Measurements from ENCODE around the gene RABGEF1.
"Not testable (repeated sequence)": the region's sequence is repeated elsewhere in the genome, so short reads cannot be mapped to it uniquely, and the experiment has no call there.

RABGEF1 gene

DNA sequence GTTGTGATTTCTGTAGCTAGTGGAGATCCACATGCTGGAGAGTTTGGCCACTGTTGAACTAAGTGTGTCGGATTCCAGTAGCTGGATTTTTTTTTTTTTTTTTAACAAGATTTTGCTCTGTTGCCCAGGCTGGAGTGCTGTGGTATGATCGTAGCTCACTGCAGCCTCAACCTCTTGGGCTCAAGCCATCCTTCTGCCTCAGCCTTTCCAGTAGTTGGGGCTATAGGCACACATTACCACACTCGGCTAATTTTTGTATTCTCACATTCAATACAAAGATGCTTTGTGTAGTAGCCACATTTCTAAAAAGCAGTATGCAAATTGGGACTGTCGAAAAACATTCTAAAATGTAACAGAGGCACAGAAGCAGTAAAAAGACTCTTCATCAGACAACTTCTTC is 63.5 kb downstream of the RABGEF1 start:
- ChIA-PET POLR2A (no interaction called here), CTCF (no interaction called here)
- no peak overlapping the region for H3K4me3 ChIP-seq (ENCODE audit: low read depth, low read length)
- TF ChIP-seq, protein P1, sequence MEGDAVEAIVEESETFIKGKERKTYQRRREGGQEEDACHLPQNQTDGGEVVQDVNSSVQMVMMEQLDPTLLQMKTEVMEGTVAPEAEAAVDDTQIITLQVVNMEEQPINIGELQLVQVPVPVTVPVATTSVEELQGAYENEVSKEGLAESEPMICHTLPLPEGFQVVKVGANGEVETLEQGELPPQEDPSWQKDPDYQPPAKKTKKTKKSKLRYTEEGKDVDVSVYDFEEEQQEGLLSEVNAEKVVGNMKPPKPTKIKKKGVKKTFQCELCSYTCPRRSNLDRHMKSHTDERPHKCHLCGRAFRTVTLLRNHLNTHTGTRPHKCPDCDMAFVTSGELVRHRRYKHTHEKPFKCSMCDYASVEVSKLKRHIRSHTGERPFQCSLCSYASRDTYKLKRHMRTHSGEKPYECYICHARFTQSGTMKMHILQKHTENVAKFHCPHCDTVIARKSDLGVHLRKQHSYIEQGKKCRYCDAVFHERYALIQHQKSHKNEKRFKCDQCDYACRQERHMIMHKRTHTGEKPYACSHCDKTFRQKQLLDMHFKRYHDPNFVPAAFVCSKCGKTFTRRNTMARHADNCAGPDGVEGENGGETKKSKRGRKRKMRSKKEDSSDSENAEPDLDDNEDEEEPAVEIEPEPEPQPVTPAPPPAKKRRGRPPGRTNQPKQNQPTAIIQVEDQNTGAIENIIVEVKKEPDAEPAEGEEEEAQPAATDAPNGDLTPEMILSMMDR (IDR thresholded peaks at IDR 0.05; ENCODE audit: insufficient read depth, low read length, missing control alignments): no peak
- DNase-seq (ENCODE audit: low read depth, low spot score): no peak

DNA sequence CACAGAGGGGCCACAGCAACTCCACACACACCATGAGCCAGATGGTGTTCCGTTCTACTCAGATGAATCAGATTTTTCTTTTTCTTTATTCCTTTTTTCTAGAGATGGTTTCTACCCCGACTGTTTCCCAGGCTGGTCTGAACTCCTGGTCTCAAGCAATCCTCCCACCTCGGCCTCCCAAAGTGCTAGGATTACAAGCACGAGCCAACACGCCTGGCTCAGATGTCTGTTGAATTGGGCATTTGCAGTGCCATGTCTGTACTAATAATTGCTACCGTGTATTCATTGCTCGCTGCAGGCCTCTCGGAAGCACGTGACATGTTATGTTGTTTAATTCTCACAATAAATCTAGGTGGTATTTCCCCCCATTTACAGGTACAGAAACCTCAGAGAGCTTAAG is 67.2 kb downstream of the RABGEF1 start:
- ChIA-PET CTCF (interaction anchor here (1.0 to 1.3 kb wide), 2 partner anchors 12 to 15 kb away, joined by 4 read pairs; no protein-coding TSS in a partner anchor), POLR2A (interaction anchor here (1.3 kb wide), 1 partner anchor 37 kb away, joined by 4 read pairs; no protein-coding TSS in a partner anchor)
- no peak overlapping the region for H3K4me3 ChIP-seq (ENCODE audit: low read depth, low read length)
- TF ChIP-seq, protein P1 (IDR thresholded peaks at IDR 0.05; ENCODE audit: insufficient read depth, low read length, missing control alignments): no peak
- DNase-seq (ENCODE audit: low read depth, low spot score): no peak

DNA sequence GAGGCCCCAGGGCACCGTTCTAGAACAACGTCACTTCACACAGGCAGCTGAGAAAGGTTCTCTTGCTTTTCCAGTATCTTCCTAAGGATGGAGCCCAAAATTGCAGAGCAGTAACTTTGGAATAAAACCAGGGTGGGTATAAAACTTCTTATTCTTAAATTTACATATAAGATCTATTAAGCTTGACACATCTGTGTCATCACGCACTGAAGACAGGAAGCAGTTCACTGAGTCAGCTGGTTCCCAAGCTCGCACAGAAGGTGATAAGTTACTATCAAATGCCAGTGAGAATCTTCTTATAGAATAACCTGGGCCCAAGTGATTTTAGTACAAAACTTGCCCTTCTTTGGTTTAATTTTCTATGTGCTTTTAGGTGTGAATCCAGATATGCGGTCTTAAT is 70.2 kb downstream of the RABGEF1 start:
- no peak overlapping the region for H3K4me3 ChIP-seq (ENCODE audit: low read depth, low read length)
- POLR2A ChIA-PET: no interaction called here
- TF ChIP-seq, protein P1 (IDR thresholded peaks at IDR 0.05; ENCODE audit: insufficient read depth, low read length, missing control alignments): no peak
- no peak for DNase-seq (ENCODE audit: low read depth, low spot score)
- CTCF ChIA-PET: interaction anchor here (0.9 kb wide), 1 partner anchor 33 kb away, joined by 3 read pairs; no protein-coding TSS in a partner anchor

DNA sequence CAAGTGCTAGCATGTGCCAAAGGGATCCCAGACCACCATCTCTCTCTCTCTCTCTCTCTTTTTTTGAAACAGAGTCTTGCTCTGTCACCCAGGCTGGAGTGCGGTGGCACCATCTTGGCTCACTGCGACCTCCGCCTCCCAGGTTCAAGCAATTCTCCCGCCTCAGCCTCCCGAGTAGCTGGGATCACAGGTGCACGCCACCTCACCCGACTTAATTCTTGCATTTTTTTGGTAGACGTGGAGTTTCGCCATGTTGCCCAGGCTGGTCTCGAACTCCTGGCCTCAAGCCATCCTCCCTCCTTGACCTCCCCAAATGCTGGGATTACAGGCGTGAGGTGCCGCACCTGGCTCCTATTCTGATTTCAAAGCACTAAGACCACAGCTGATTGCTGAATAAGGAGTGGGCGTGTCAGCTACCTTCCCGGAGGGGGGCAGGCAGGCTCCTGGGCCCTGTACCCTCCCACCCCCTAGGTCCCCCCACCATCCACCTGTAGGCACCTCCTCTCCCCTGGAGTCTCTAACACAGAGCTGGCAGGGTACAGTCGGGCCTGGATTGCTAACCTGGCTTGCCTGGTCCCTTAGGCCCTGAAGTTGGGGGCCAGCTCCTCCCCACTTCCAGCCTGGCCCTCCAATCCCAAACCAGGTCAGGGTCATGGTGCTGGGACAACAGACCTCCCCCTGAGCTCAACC is 74.8 kb downstream of the RABGEF1 start:
- CTCF ChIA-PET; DNase-seq (ENCODE audit: low read depth, low spot score); POLR2A ChIA-PET; H3K4me3 ChIP-seq (ENCODE audit: low read depth, low read length): not testable (repeated sequence)

DNA sequence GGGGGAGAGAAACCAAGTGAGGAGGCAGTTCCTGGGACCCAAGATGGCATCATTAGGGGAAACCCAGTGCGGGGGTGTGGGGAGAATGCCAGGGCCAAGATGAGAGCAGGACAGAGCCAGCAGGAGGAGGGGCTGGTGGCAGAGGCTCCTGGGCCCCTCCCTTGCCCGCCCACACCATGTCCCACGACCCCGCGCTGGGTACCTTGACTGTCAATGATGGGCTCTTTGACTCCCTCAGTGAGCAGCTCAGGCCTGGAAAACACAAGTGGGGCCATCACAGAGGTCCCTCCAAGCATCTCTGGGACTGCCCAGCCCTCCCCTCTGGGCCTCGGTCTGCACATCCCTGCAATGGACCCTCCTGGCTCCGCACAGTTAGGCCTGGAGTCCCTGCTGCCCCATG is 75.4 kb downstream of the RABGEF1 start:
- ChIA-PET CTCF (interaction anchor here (0.9 kb wide), 1 partner anchor 10 kb away, joined by 3 read pairs; no protein-coding TSS in a partner anchor), POLR2A (no interaction called here)

DNA sequence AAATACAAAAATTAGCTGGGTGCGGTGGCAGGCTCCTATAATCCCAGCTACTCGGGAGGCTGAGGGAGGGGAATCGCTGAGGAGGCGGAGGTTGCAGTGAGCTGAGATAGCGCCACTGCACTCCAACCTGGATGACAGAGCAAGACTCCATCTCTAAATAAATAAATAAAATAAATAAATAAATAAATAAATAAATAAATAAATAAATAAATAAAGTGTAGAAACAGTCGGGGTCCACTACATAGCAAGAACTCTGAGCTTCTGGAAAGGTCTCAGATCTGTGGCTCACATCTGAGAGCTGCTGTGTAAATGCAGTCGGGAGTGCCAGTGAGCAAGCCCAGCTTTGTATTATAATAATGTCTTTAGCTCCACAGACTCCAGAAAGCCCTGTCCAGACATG is 76.1 kb downstream of the RABGEF1 start:
- CTCF ChIA-PET: interaction anchor here (0.9 kb wide), 1 partner anchor 11 kb away, joined by 3 read pairs; no protein-coding TSS in a partner anchor
- POLR2A ChIA-PET; DNase-seq (ENCODE audit: low read depth, low spot score); H3K4me3 ChIP-seq (ENCODE audit: low read depth, low read length): not testable (repeated sequence)

More for the DNA sequence above, 75.4 kb downstream of the RABGEF1 start:
- no peak overlapping the region for H3K4me3 ChIP-seq (ENCODE audit: low read depth, low read length)
- no peak for DNase-seq (ENCODE audit: low read depth, low spot score)
- TF ChIP-seq, protein P1 (IDR thresholded peaks at IDR 0.05; ENCODE audit: insufficient read depth, low read length, missing control alignments): no peak

DNA sequence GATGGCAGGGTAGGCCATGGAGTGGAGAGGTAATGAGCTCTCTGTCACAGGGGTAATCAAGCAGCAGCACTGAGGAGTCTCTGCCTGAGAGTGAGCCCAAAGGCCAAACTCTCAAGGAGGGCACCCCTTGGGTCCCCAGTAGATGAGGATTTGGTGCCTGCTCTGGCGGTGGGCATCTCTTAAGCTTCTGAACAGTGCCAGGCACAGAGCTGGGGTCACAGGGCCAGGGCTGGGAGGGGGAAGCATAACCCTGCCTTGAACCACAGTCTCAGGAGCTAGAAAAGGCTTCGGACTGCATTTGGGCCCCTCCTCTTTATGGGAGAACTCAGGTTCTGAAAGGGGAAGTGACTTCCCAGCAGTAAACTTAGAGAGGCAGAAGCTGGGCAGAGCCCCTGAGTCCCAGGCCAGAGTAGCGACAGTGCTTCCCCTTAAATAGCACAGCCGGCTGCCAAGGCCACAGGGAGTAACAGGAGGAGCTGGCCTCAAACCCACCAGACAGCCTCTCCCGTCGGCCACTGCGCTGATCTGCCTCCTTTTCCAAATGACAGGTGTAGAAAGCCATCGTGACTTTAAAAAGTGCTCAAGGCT is 76.8 kb downstream of the RABGEF1 start:
- DNase-seq (ENCODE audit: low read depth, low spot score); H3K4me3 ChIP-seq (ENCODE audit: low read depth, low read length); CTCF ChIA-PET: not testable (repeated sequence)
- POLR2A ChIA-PET: interaction anchor here (1.3 kb wide), 1 partner anchor 9 kb away, joined by 3 read pairs; no protein-coding TSS in a partner anchor

DNA sequence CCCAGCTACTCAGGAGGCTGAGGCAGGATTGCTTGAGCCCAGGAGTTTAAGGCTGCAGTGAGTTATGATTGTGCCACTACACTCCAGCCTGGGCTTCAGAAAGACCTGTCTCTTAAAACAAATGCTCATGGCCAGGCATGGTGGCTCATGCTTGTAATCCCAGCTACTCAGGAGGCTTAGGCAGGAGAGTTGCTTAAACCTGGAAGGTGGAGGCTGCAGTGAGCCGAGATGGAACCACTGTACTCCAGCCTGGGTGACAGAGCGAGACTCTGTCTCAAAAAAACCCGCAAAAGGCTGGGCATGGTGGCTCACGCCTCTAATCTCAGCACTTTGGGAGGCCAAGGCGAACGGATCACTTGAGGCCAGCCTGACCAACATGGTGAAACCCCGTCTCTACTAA is 77.4 kb downstream of the RABGEF1 start:
- CTCF ChIA-PET; H3K4me3 ChIP-seq (ENCODE audit: low read depth, low read length); DNase-seq (ENCODE audit: low read depth, low spot score): not testable (repeated sequence)
- POLR2A ChIA-PET: interaction anchor here (1.3 kb wide), 1 partner anchor 9 kb away, joined by 3 read pairs; no protein-coding TSS in a partner anchor
